DND-41 (cell line): ENCODE measurements around the gene FRZB.

ENCODE experiments used
- CTCF ChIP-seq: IDR thresholded peaks from 2 replicates; pipeline ENCODE4 v1.5.1; 2012; ENCODE audit warnings: borderline replicate concordance, low read length, moderate library complexity, mild to moderate bottlenecking; ENCODE audit not compliant: poor library complexity, severe bottlenecking; ENCODE audit errors: extremely low read depth
- EZH2 ChIP-seq: IDR thresholded peaks from 3 replicates; pipeline ENCODE4 v1.6.1; 2012; ENCODE audit warnings: borderline replicate concordance, low read depth, mild to moderate bottlenecking, moderate library complexity, low read length, inconsistent platforms; ENCODE audit not compliant: severe bottlenecking

- no peak for TF ChIP-seq EZH2
- TF ChIP-seq CTCF: no peak
These were observed 41.7 kb downstream of the FRZB start for GRCh38 chr2:182824767-182825158.
